Lower leg skin (tissue), 3 donors: ENCODE results near the gene LMF1.

Experiments used
- POLR2A ChIP-seq, 2 donors: fragments of 450-650 bp; IDR thresholded peaks; one replicate each; pipeline ENCODE4 v1.6.1; 2016 to 2017; ENCODE audit warnings: antibody characterized with exemption in 2 of 2, mild to moderate bottlenecking in 1 of 2, moderate library complexity in 1 of 2
- TF ChIP-seq, protein P1 (sequence below), 3 donors: fragments of 450-650 bp; IDR thresholded peaks; one replicate each; pipeline ENCODE4 v1.5.1; 2016; ENCODE audit warnings: antibody characterized with exemption in 3 of 3, mild to moderate bottlenecking in 3 of 3, moderate library complexity in 2 of 3

DNA sequence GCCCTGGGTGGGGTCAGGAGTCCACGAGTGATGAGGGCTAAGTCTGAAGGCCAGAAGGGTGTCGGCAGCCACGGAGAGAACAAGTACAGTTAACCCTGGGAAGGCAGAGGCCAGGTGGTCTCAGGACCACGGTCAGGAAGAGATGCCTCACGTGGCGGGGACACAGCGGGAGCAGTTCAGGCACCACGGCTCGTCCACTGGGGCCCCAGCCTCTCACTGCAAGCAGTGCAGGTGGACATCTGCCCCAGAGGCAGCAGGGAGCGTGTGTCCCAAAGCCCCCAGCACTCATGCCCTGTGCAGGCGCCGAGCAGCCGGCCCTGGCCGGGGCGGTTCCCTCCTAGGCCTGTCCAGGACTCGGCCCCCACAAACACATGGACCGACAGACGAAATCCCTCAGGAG, 4.7 kb downstream of the LMF1 start:
- TF ChIP-seq, protein P1, sequence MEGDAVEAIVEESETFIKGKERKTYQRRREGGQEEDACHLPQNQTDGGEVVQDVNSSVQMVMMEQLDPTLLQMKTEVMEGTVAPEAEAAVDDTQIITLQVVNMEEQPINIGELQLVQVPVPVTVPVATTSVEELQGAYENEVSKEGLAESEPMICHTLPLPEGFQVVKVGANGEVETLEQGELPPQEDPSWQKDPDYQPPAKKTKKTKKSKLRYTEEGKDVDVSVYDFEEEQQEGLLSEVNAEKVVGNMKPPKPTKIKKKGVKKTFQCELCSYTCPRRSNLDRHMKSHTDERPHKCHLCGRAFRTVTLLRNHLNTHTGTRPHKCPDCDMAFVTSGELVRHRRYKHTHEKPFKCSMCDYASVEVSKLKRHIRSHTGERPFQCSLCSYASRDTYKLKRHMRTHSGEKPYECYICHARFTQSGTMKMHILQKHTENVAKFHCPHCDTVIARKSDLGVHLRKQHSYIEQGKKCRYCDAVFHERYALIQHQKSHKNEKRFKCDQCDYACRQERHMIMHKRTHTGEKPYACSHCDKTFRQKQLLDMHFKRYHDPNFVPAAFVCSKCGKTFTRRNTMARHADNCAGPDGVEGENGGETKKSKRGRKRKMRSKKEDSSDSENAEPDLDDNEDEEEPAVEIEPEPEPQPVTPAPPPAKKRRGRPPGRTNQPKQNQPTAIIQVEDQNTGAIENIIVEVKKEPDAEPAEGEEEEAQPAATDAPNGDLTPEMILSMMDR (IDR thresholded peaks at IDR 0.05), result no peak
- no peak for TF ChIP-seq POLR2A (IDR thresholded peaks at IDR 0.05)
